Activated B cell treated with CpG ODN at 0.5 μM for 24 hours (primary cell): ENCODE data around the gene WDTC1. TPM values are rescaled to one million over a fixed set of nuclear protein-coding genes. Genes with fewer than 3 reads are reported as not detected.
"Not testable (repeated sequence)": the region's sequence is repeated elsewhere in the genome, so short reads cannot be mapped to it uniquely, and the experiment has no call there.

Experiments
- ATAC-seq: fragments of 200-7000 bp; cut with Tn5 transposase; one replicate; pipeline ENCODE4 v1.10.0; 2021; ENCODE audit warnings: low read depth, mild to moderate bottlenecking, moderate library complexity
- CTCF ChIA-PET: fragments of 350-600 bp; sonication (Branson Sonifier 250); formaldehyde crosslinking; loops from one replicate; lab custom pipeline; 2021; ENCODE audit warnings: antibody characterized with exemption; lab: Charles Lee
- POLR2A ChIA-PET: fragments of 350-600 bp; sonication (Branson Sonifier 250); formaldehyde crosslinking; loops from one replicate; lab custom pipeline; 2021; ENCODE audit warnings: antibody characterized with exemption; lab: Charles Lee
- DNase-seq: peaks from one replicate; pipeline ENCODE4 v3.0.0; 2022
- H3K27ac Mint-ChIP-seq: one replicate; pipeline ENCODE4 v1.8.0; 2020; ENCODE audit warnings: mixed read lengths
- H3K27me3 Mint-ChIP-seq: one replicate; pipeline ENCODE4 v1.8.0; 2021; ENCODE audit warnings: mixed read lengths
- H3K36me3 Mint-ChIP-seq: one replicate; pipeline ENCODE4 v1.8.0; 2021; ENCODE audit warnings: low read depth, mixed read lengths
- H3K4me1 Mint-ChIP-seq: one replicate; pipeline ENCODE4 v1.8.0; 2021; ENCODE audit warnings: mixed read lengths
- H3K4me3 Mint-ChIP-seq: one replicate; pipeline ENCODE4 v1.8.0; 2020; ENCODE audit warnings: mild to moderate bottlenecking, mixed read lengths
- H3K9me3 Mint-ChIP-seq: one replicate; pipeline ENCODE4 v1.8.0; 2020; ENCODE audit warnings: mixed read lengths
- intact Hi-C: fragments of 100-400 bp; cut with micrococcal nuclease; formaldehyde crosslinking; loops from one replicate; pipeline ENCODE4 v1.15.1; 2024
- total RNA-seq: library from RNA; stranded (reverse); gene quantifications from 2 replicates; pipeline ENCODE4 v1.2.3, GENCODE V29; 2022
- TF ChIP-seq, protein P1 (sequence below): fragments of 200-600 bp; IDR thresholded peaks from one replicate; pipeline ENCODE4 v1.8.0; 2022; ENCODE audit warnings: antibody characterized with exemption, mild to moderate bottlenecking

Gene WDTC1
- total RNA-seq, 1 donor from 2014 or later = 65.1 TPM

DNA sequence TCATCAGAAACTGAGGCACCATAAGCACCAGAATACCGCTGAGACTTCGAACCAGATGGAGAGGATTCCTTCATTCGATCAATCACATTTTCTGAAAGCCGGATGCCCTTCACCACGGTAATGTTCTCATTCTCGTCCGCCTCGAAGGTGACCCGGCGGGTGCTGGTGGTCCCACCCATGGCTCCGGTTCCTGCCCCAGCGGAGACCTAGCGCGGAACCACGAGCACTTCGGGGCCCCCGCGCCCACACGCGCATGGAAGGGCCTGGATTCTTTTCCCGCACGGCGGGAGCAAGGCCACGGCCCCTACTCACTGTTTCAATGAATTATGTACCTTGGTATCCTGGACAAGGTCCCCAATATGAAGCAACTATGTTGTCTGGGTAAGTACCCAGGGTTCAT, 33.1 kb upstream of the WDTC1 start:
- ATAC-seq = no peak
- TF ChIP-seq, protein P1, sequence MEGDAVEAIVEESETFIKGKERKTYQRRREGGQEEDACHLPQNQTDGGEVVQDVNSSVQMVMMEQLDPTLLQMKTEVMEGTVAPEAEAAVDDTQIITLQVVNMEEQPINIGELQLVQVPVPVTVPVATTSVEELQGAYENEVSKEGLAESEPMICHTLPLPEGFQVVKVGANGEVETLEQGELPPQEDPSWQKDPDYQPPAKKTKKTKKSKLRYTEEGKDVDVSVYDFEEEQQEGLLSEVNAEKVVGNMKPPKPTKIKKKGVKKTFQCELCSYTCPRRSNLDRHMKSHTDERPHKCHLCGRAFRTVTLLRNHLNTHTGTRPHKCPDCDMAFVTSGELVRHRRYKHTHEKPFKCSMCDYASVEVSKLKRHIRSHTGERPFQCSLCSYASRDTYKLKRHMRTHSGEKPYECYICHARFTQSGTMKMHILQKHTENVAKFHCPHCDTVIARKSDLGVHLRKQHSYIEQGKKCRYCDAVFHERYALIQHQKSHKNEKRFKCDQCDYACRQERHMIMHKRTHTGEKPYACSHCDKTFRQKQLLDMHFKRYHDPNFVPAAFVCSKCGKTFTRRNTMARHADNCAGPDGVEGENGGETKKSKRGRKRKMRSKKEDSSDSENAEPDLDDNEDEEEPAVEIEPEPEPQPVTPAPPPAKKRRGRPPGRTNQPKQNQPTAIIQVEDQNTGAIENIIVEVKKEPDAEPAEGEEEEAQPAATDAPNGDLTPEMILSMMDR = no peak
- no peak for DNase-seq
- intact Hi-C loops = no loop called here
- Mint-ChIP-seq H3K4me1 (peaks cover 6% of the 10 kb centered on the region), H3K4me3 (no peak overlapping the region), H3K27ac (no peak overlapping the region), H3K27me3 (no peaks in the 10 kb centered on the region), H3K36me3 (no peaks in the 10 kb centered on the region), H3K9me3 (no peaks in the 10 kb centered on the region)
- POLR2A ChIA-PET = no interaction called here
- CTCF ChIA-PET = interaction anchor here (0.5 to 1.1 kb wide), 3 partner anchors 83 to 158 kb away, joined by 3 to 4 read pairs (median 3); no protein-coding TSS in a partner anchor

DNA sequence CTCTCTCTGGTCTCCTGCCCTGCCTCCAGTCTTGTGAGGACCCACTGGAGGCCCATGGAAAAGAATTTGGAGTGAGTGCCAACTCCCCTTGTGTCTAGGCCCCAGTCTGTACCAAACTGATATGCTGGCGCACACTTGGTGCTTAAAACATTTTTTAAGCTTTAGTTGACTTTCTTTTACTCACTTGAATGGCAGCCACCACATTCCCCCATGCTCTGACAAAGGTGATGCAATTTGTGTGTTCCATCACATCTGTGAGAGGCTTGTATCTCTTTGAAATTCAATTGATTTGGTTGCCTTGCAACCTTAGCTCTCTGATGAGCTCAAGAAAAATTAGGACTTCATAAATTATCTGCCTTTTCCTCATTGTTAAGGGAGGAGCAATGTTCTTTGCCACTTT, 30.5 kb upstream of the WDTC1 start:
- intact Hi-C loops = no loop called here
- TF ChIP-seq, protein P1 = no peak
- H3K27me3 Mint-ChIP-seq = no peaks in the 10 kb centered on the region
- no peak overlapping the region for H3K4me3 Mint-ChIP-seq
- CTCF ChIA-PET = interaction anchor here (1.1 to 1.6 kb wide), 4 partner anchors 59 to 159 kb away, joined by 3 to 6 read pairs (median 3); no protein-coding TSS in a partner anchor
- H3K9me3 Mint-ChIP-seq = no peaks in the 10 kb centered on the region
- POLR2A ChIA-PET = no interaction called here
- H3K36me3 Mint-ChIP-seq = no peaks in the 10 kb centered on the region
- no peak for DNase-seq
- no peak for ATAC-seq
- no peak overlapping the region for H3K27ac Mint-ChIP-seq
- H3K4me1 Mint-ChIP-seq = peaks cover 5% of the 10 kb centered on the region

DNA sequence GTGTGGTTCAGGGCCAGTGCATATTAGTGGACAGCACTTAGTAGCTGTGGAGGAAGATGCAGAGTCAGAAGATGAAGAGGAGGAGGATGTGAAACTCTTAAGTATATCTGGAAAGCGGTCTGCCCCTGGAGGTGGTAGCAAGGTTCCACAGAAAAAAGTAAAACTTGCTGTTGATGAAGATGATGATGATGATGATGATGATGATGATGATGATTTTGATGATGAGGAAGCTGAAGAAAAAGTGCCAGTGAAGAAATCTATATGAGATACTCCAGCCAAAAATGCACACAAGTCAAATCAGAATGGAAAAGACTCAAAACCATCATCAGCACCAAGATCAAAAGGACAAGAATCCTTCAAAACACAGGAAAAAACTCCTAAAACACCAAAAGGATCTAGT, 27.2 kb upstream of the WDTC1 start:
- ATAC-seq, H3K36me3 Mint-ChIP-seq, H3K27ac Mint-ChIP-seq, H3K9me3 Mint-ChIP-seq, DNase-seq, intact Hi-C loops, H3K4me1 Mint-ChIP-seq, POLR2A ChIA-PET, CTCF ChIA-PET, H3K4me3 Mint-ChIP-seq, H3K27me3 Mint-ChIP-seq: not testable (repeated sequence)

GRCh38 chr1:27208143-27208850, 26.1 kb upstream of the WDTC1 start:
- ATAC-seq, H3K4me3 Mint-ChIP-seq, POLR2A ChIA-PET, DNase-seq, intact Hi-C loops, H3K4me1 Mint-ChIP-seq, H3K27ac Mint-ChIP-seq, H3K36me3 Mint-ChIP-seq, H3K27me3 Mint-ChIP-seq, H3K9me3 Mint-ChIP-seq: not testable (repeated sequence)
- CTCF ChIA-PET = interaction anchor here (1.3 kb wide), 1 partner anchor 11 kb away, joined by 3 read pairs; no protein-coding TSS in a partner anchor

- POLR2A ChIA-PET = no interaction called here
- CTCF ChIA-PET = no interaction called here
- ATAC-seq (no peak), DNase-seq (no peak)
- Mint-ChIP-seq H3K27me3 (no peaks in the 10 kb centered on the region), H3K4me1 (no peaks in the 10 kb centered on the region), H3K4me3 (no peak overlapping the region), H3K9me3 (no peaks in the 10 kb centered on the region), H3K27ac (no peak overlapping the region), H3K36me3 (no peaks in the 10 kb centered on the region)
- intact Hi-C loops = no loop called here
- TF ChIP-seq, protein P1 = no peak
Observed at GRCh38 chr1:27216466-27216865, 18.0 kb upstream of the WDTC1 start.

GRCh38 chr1:27217401-27217800, 17.0 kb upstream of the WDTC1 start:
- no peaks in the 10 kb centered on the region for H3K9me3 Mint-ChIP-seq
- no peak overlapping the region for H3K27ac Mint-ChIP-seq
- no peak for ATAC-seq
- H3K4me3 Mint-ChIP-seq = no peak overlapping the region
- ChIA-PET POLR2A (no interaction called here), CTCF (no interaction called here)
- DNase-seq = no peak
- intact Hi-C loops = no loop called here
- H3K27me3 Mint-ChIP-seq = no peaks in the 10 kb centered on the region
- TF ChIP-seq, protein P1 = no peak
- H3K36me3 Mint-ChIP-seq = no peaks in the 10 kb centered on the region
- no peaks in the 10 kb centered on the region for H3K4me1 Mint-ChIP-seq
